ENCODE results near the gene IGHMBP2. TPM values are rescaled to one million over a fixed set of nuclear protein-coding genes. Genes with fewer than 3 reads are reported as not detected.

The IGHMBP2 gene
- total and polyA plus RNA-seq, 2 experiments from 2014 or later, result 5.2 to 9.3 TPM

DNA sequence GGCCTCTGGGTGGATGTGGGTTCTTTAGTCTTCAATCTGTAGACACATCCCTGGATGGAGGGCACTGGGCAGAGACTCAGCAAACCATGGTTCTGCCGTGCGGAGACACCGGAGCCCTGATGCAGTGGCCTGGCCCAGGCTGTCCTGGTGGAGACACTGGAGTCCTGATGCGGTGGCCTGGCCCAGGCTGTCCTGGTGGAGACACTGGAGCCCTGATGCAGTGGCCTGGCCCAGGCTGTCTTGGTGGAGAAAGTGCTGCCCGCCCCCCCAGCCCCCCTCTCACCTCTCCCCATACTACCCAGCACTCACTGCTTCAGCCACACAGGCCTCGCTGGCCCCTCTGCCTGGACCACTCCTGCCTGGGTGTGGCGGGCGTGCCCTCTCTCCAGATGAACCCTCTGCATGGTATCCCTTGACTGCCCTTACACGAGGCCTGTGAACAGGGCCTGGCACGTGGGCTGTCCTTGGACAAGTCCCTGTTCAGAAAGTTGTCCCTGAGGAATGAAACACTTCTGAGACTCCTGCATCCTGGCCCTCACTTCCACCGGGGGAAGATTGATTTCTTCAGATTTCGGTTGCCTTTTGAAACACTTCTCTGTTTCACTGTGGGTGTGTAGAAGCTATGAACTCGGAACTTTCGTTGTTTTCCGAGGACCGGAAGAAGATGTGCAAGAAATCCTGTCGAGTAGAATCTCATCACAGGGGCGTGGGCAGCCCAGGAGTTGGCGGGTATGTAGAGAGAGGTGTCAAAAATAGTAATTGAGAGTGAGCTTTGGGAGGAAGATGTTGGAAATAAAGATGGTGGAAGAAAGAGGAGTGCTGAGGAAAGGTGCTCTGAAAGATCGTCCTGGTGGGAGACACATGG lies 26.2 kb downstream of the IGHMBP2 start:
- TF ChIP-seq EZH2 (IDR thresholded peaks at IDR 0.05; ENCODE audit: insufficient read depth, poor library complexity, severe bottlenecking) (no peak), EZH2phosphoT487 (IDR thresholded peaks at IDR 0.05; ENCODE audit: insufficient read depth, low read depth) (no peak)
- H3K27me3 ChIP-seq (replicated peaks; ENCODE audit: insufficient read depth), result no peaks in the 10 kb centered on the region
- H2AFZ ChIP-seq, result no peak overlapping the region
- H3K79me2 ChIP-seq (ENCODE audit: insufficient read depth), result no peaks in the 10 kb centered on the region
- no peaks in the 10 kb centered on the region for H3F3A ChIP-seq (ENCODE audit: insufficient read depth)
- H4K20me1 ChIP-seq (ENCODE audit: insufficient read depth), result no peaks in the 10 kb centered on the region
- in situ Hi-C loops (cut with MboI), result no loop called here
- H3K36me3 ChIP-seq (ENCODE audit: low read depth), result peaks cover 26% of the 10 kb centered on the region
- H3K4me3 ChIP-seq, result no peak overlapping the region
- H3K4me2 ChIP-seq (ENCODE audit: unreplicated experiment), result no peak overlapping the region
- no peaks in the 10 kb centered on the region for H3K4me1 ChIP-seq (ENCODE audit: insufficient read depth)
- H3K9ac ChIP-seq, result no peak overlapping the region
- no peaks in the 10 kb centered on the region for H3K9me2 ChIP-seq (ENCODE audit: insufficient read depth)
- DNase-seq, result no peak
- no peak overlapping the region for H3K27ac ChIP-seq
- H3K9me3 ChIP-seq (ENCODE audit: low read depth), result no peaks in the 10 kb centered on the region
- WGBS, 2 experiments (ENCODE audit: low coverage in 1 of 2, low lambda C conversion rate in 2 of 2, missing lambda C conversion rate in 2 of 2), result 93% methylated on average over 20 of the region's 20 CpGs

DNA sequence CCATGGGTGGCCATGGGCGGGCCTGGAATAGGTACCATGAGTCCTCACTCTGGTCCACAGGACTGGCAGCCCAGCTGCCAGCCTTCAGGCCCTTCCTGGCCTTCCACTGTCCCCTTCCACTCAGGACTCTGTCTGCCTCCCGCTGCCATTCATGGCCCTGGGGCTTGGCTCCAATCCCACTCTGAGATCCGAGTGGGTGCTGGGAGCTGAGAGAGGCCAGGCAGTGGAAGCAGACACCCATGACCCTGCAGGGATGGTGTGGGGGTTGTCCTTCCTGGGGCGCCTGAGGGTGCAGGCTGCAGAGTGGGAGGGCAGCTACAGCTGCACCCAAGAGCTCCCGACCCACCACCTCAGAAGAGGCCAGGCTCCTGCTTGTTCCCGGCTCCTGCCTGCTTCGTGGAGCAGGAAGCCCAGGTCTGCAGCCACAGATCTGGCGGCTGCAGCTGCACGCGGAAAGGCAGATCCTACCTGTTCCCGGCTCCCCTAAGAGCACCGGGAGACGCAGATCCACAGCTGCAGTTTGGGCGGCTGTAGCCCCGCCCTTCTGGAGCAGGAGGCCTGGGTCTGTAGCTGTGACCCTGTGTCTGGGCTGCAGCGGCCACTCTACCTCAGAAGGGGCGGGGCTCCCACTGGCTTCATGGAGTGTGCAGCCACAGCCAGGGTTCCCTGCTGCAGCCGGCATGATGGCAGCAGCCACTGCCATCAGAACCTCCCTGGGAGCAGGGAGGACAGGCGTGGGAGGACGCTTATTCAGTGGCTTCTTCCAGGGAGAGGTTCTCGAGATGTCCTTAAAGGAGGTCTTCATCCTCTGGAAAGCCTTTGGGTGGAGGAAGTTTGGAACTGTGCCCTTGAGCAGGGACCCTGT lies 27.5 kb downstream of the IGHMBP2 start:
- Histone ChIP-seq H3K36me3 (ENCODE audit: low read depth) (peaks cover 15% of the 10 kb centered on the region), H3K4me3 (no peak overlapping the region), H4K20me1 (ENCODE audit: insufficient read depth) (no peaks in the 10 kb centered on the region), H3K9me3 (ENCODE audit: low read depth) (no peaks in the 10 kb centered on the region), H3K4me2 (ENCODE audit: unreplicated experiment) (no peak overlapping the region), H3K27ac (no peak overlapping the region), H3K79me2 (ENCODE audit: insufficient read depth) (no peaks in the 10 kb centered on the region), H2AFZ (no peak overlapping the region), H3K9me2 (ENCODE audit: insufficient read depth) (no peaks in the 10 kb centered on the region), H3K27me3 (replicated peaks; ENCODE audit: insufficient read depth) (no peaks in the 10 kb centered on the region), H3F3A (ENCODE audit: insufficient read depth) (no peaks in the 10 kb centered on the region), H3K9ac (no peak overlapping the region), H3K4me1 (ENCODE audit: insufficient read depth) (no peaks in the 10 kb centered on the region)
- in situ Hi-C loops (cut with MboI), result no loop called here
- TF ChIP-seq EZH2 (IDR thresholded peaks at IDR 0.05; ENCODE audit: insufficient read depth, poor library complexity, severe bottlenecking) (no peak), EZH2phosphoT487 (IDR thresholded peaks at IDR 0.05; ENCODE audit: insufficient read depth, low read depth) (no peak)
- no peak for DNase-seq
- 93 to 94% methylated on average over 20 to 21 of the region's 21 CpGs for WGBS, 2 experiments (ENCODE audit: low coverage in 1 of 2, low lambda C conversion rate in 2 of 2, missing lambda C conversion rate in 2 of 2)

DNA sequence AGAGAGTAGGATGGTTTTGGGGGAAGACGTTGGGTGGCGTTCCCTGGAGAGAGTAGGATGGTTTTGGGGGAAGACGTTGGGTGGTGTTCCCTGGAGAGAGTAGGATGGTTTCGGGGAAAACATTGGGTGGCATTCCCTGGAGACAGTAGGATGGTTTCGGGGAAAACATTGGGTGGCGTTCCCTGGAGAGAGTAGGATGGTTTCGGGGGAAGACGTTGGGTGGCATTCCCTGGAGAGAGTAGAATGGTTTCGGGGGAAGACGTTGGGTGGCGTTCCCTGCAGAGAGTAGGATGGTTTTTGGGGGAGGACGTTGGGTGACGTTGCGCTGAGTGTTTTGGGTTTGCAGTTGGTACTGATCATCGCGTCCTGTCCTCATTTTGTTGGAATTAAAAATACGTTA lies 28.2 kb downstream of the IGHMBP2 start:
- 89 to 90% methylated on average over 14 to 17 of the region's 17 CpGs for WGBS, 2 experiments (ENCODE audit: low coverage in 1 of 2, low lambda C conversion rate in 2 of 2, missing lambda C conversion rate in 2 of 2)
- DNase-seq, result no peak
- H3K27me3 ChIP-seq (replicated peaks; ENCODE audit: insufficient read depth), result no peaks in the 10 kb centered on the region
- no peak overlapping the region for H3K27ac ChIP-seq
- no peak overlapping the region for H2AFZ ChIP-seq
- no peaks in the 10 kb centered on the region for H4K20me1 ChIP-seq (ENCODE audit: insufficient read depth)
- no peak overlapping the region for H3K4me3 ChIP-seq
- H3K36me3 ChIP-seq (ENCODE audit: low read depth), result peaks cover 8% of the 10 kb centered on the region; the same call in 1 of the 2 replicates
- H3F3A ChIP-seq (ENCODE audit: insufficient read depth), result no peaks in the 10 kb centered on the region
- no peak overlapping the region for H3K4me2 ChIP-seq (ENCODE audit: unreplicated experiment)
- in situ Hi-C loops (cut with MboI), result no loop called here
- H3K9ac ChIP-seq, result no peak overlapping the region
- TF ChIP-seq EZH2 (IDR thresholded peaks at IDR 0.05; ENCODE audit: insufficient read depth, poor library complexity, severe bottlenecking) (no peak), EZH2phosphoT487 (IDR thresholded peaks at IDR 0.05; ENCODE audit: insufficient read depth, low read depth) (no peak)
- no peaks in the 10 kb centered on the region for H3K79me2 ChIP-seq (ENCODE audit: insufficient read depth)
- no peaks in the 10 kb centered on the region for H3K9me3 ChIP-seq (ENCODE audit: low read depth)
- H3K9me2 ChIP-seq (ENCODE audit: insufficient read depth), result no peaks in the 10 kb centered on the region
- H3K4me1 ChIP-seq (ENCODE audit: insufficient read depth), result no peaks in the 10 kb centered on the region

DNA sequence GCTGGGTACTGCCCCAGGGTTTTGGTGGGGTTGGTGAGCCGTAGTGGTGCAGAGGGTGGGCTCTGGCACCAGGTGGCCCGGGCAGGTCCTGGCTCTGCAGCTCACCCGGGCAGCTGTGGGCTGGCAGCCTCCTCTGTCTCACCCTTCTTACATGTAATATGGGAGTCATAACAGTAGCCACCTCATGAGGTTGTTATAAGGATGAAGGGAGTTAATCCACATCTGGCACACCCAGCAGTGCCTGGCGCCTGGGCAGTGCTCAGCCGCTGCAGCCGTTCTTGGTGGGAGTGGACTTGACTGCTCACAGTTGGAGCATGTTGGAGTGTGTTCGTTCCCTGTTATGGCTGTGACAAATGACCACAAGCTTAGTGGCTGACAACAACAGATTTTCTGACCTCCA lies 28.7 kb downstream of the IGHMBP2 start:
- Histone ChIP-seq H3K4me3 (no peak overlapping the region), H3F3A (ENCODE audit: insufficient read depth) (no peaks in the 10 kb centered on the region), H3K9me3 (ENCODE audit: low read depth) (no peaks in the 10 kb centered on the region), H3K79me2 (ENCODE audit: insufficient read depth) (no peaks in the 10 kb centered on the region), H4K20me1 (ENCODE audit: insufficient read depth) (no peaks in the 10 kb centered on the region), H3K9me2 (ENCODE audit: insufficient read depth) (no peaks in the 10 kb centered on the region), H3K27me3 (replicated peaks; ENCODE audit: insufficient read depth) (no peaks in the 10 kb centered on the region), H3K27ac (no peak overlapping the region), H3K4me1 (ENCODE audit: insufficient read depth) (no peaks in the 10 kb centered on the region), H2AFZ (no peak overlapping the region), H3K4me2 (ENCODE audit: unreplicated experiment) (no peak overlapping the region), H3K36me3 (ENCODE audit: low read depth) (peaks cover 4% of the 10 kb centered on the region; the same call in 1 of the 2 replicates), H3K9ac (no peak overlapping the region)
- 87 to 90% methylated on average over 7 of the region's 7 CpGs for WGBS, 2 experiments (ENCODE audit: low coverage in 1 of 2, low lambda C conversion rate in 2 of 2, missing lambda C conversion rate in 2 of 2)
- no peak for DNase-seq
- in situ Hi-C loops (cut with MboI), result no loop called here
- TF ChIP-seq EZH2 (IDR thresholded peaks at IDR 0.05; ENCODE audit: insufficient read depth, poor library complexity, severe bottlenecking), result no peak
- TF ChIP-seq EZH2phosphoT487 (IDR thresholded peaks at IDR 0.05; ENCODE audit: insufficient read depth, low read depth), result no peak

Data from GM23248 (cell line).